ENCODE results near the gene CFAP221.
A peak's percentile ranks its signal among the peaks of the same experiment; 100 is the strongest.

The CFAP221 gene

GRCh38 chr2:119694845-119695521 is 150.7 kb downstream of the CFAP221 start:
- no peak overlapping the region for H3K4me3 ChIP-seq (ENCODE audit: low read depth, low read length)
- in situ Hi-C loops (cut with HindIII; ENCODE audit: low sequenced_read_pairs): no loop called here
- no peak for TF ChIP-seq CTCF (IDR thresholded peaks at IDR 0.05; ENCODE audit: low read depth, low read length)
- peak; percentile 81 for DNase-seq (ENCODE audit: low read depth, low spot score)

- no peak for DNase-seq (ENCODE audit: low read depth, low spot score)
- no peak overlapping the region for H3K4me3 ChIP-seq (ENCODE audit: low read depth, low read length)
- in situ Hi-C loops (cut with HindIII; ENCODE audit: low sequenced_read_pairs): no loop called here
- no peak for TF ChIP-seq CTCF (IDR thresholded peaks at IDR 0.05; ENCODE audit: low read depth, low read length)
Measured at GRCh38 chr2:119696005-119696404, 151.8 kb downstream of the CFAP221 start.

GRCh38 chr2:119696494-119697030 is 152.3 kb downstream of the CFAP221 start:
- no peak overlapping the region for H3K4me3 ChIP-seq (ENCODE audit: low read depth, low read length)
- TF ChIP-seq CTCF (IDR thresholded peaks at IDR 0.05; ENCODE audit: low read depth, low read length): no peak
- DNase-seq (ENCODE audit: low read depth, low spot score): no peak
- in situ Hi-C loops (cut with HindIII; ENCODE audit: low sequenced_read_pairs): no loop called here

- TF ChIP-seq CTCF (IDR thresholded peaks at IDR 0.05; ENCODE audit: low read depth, low read length): no peak
- in situ Hi-C loops (cut with HindIII; ENCODE audit: low sequenced_read_pairs): no loop called here
- DNase-seq (ENCODE audit: low read depth, low spot score): no peak
- no peak overlapping the region for H3K4me3 ChIP-seq (ENCODE audit: low read depth, low read length)
Measured at GRCh38 chr2:119697290-119698020, 153.2 kb downstream of the CFAP221 start.

- in situ Hi-C loops (cut with HindIII; ENCODE audit: low sequenced_read_pairs): no loop called here
- no peak for DNase-seq (ENCODE audit: low read depth, low spot score)
- TF ChIP-seq CTCF (IDR thresholded peaks at IDR 0.05; ENCODE audit: low read depth, low read length): no peak
- no peak overlapping the region for H3K4me3 ChIP-seq (ENCODE audit: low read depth, low read length)
Measured at GRCh38 chr2:119698246-119698645, 154.0 kb downstream of the CFAP221 start.

GRCh38 chr2:119699016-119699606 is 154.9 kb downstream of the CFAP221 start:
- in situ Hi-C loops (cut with HindIII; ENCODE audit: low sequenced_read_pairs): no loop called here
- DNase-seq (ENCODE audit: low read depth, low spot score): no peak
- no peak for TF ChIP-seq CTCF (IDR thresholded peaks at IDR 0.05; ENCODE audit: low read depth, low read length)
- no peak overlapping the region for H3K4me3 ChIP-seq (ENCODE audit: low read depth, low read length)
